Nephron (organoid): ENCODE measurements around the gene DOK5.
A peak's percentile ranks its signal among the peaks of the same experiment; 100 is the strongest.

Source experiments
- H3K27ac Mint-ChIP-seq, 3 experiments: 2 replicates each; pipeline ENCODE4 v1.8.0; 2020; ENCODE audit warnings: mixed read lengths in 3 of 3, mild to moderate bottlenecking in 2 of 3, moderate library complexity in 1 of 3
- H3K27me3 Mint-ChIP-seq: 2 replicates; pipeline ENCODE4 v1.8.0; 2021; ENCODE audit warnings: low read depth, mild to moderate bottlenecking, moderate library complexity, mixed read lengths
- H3K36me3 Mint-ChIP-seq: 2 replicates; pipeline ENCODE4 v1.8.0; 2020; ENCODE audit warnings: low read depth, mixed read lengths
- H3K4me1 Mint-ChIP-seq: 2 replicates; pipeline ENCODE4 v1.8.0; 2020; ENCODE audit warnings: mixed read lengths
- H3K4me3 Mint-ChIP-seq, 3 experiments: 2 replicates each; pipeline ENCODE4 v1.8.0; 2020; ENCODE audit warnings: mild to moderate bottlenecking in 3 of 3, mixed read lengths in 3 of 3, moderate library complexity in 2 of 3
- H3K9me3 Mint-ChIP-seq: 2 replicates; pipeline ENCODE4 v1.8.0; 2020; ENCODE audit warnings: mixed read lengths
- CTCF ChIP-seq, 3 experiments: fragments of 200-600 bp; sonication (generic); IDR thresholded peaks; one replicate each; pipeline ENCODE4 v1.5.0; 2021; ENCODE audit warnings: antibody characterized with exemption in 3 of 3; ENCODE audit not compliant: unreplicated experiment in 3 of 3

DOK5 gene

GRCh38 chr20:54629632-54630031, 154.2 kb downstream of the DOK5 start:
- H3K9me3 Mint-ChIP-seq = no peaks in the 10 kb centered on the region
- H3K4me3 Mint-ChIP-seq = no peak overlapping the region
- H3K27ac Mint-ChIP-seq = peak overlapping the region in 1 of 3 experiments; percentile 14
- TF ChIP-seq CTCF (IDR thresholded peaks at IDR 0.05; ENCODE audit: unreplicated experiment in 3 of 3) = no peak
- H3K27me3 Mint-ChIP-seq = peaks cover 5% of the 10 kb centered on the region
- H3K36me3 Mint-ChIP-seq = no peaks in the 10 kb centered on the region
- peaks cover 49% of the 10 kb centered on the region for H3K4me1 Mint-ChIP-seq

- no peaks in the 10 kb centered on the region for H3K36me3 Mint-ChIP-seq
- H3K27me3 Mint-ChIP-seq = peaks cover 5% of the 10 kb centered on the region
- peaks cover 40% of the 10 kb centered on the region for H3K4me1 Mint-ChIP-seq
- H3K9me3 Mint-ChIP-seq = no peaks in the 10 kb centered on the region
- peak overlapping the region in 2 of 3 experiments; percentile 14 to 65 for H3K27ac Mint-ChIP-seq
- H3K4me3 Mint-ChIP-seq = no peak overlapping the region
- no peak for TF ChIP-seq CTCF (IDR thresholded peaks at IDR 0.05; ENCODE audit: unreplicated experiment in 3 of 3)
Observed at GRCh38 chr20:54630582-54630981, 155.2 kb downstream of the DOK5 start.

- peak overlapping the region in 2 of 3 experiments; percentile 48 to 65 for H3K27ac Mint-ChIP-seq
- H3K36me3 Mint-ChIP-seq = no peaks in the 10 kb centered on the region
- H3K9me3 Mint-ChIP-seq = no peaks in the 10 kb centered on the region
- peaks cover 2% of the 10 kb centered on the region for H3K27me3 Mint-ChIP-seq
- TF ChIP-seq CTCF (IDR thresholded peaks at IDR 0.05; ENCODE audit: unreplicated experiment in 3 of 3) = no peak
- H3K4me3 Mint-ChIP-seq = no peak overlapping the region
- peaks cover 35% of the 10 kb centered on the region for H3K4me1 Mint-ChIP-seq
Observed at GRCh38 chr20:54631059-54631458, 155.7 kb downstream of the DOK5 start.

GRCh38 chr20:54633374-54634355, 158.3 kb downstream of the DOK5 start:
- Mint-ChIP-seq H3K27ac (no peak overlapping the region), H3K27me3 (no peaks in the 10 kb centered on the region), H3K4me3 (no peak overlapping the region), H3K4me1 (peaks cover 26% of the 10 kb centered on the region), H3K9me3 (no peaks in the 10 kb centered on the region), H3K36me3 (no peaks in the 10 kb centered on the region)
- no peak for TF ChIP-seq CTCF (IDR thresholded peaks at IDR 0.05; ENCODE audit: unreplicated experiment in 3 of 3)

GRCh38 chr20:54636575-54636974, 161.2 kb downstream of the DOK5 start:
- TF ChIP-seq CTCF (IDR thresholded peaks at IDR 0.05; ENCODE audit: unreplicated experiment in 3 of 3) = no peak
- H3K36me3 Mint-ChIP-seq = no peaks in the 10 kb centered on the region
- H3K9me3 Mint-ChIP-seq = no peaks in the 10 kb centered on the region
- no peaks in the 10 kb centered on the region for H3K27me3 Mint-ChIP-seq
- no peak overlapping the region for H3K4me3 Mint-ChIP-seq
- no peak overlapping the region for H3K27ac Mint-ChIP-seq
- peaks cover 12% of the 10 kb centered on the region for H3K4me1 Mint-ChIP-seq
